ENCODE data around the gene PIGM.

PIGM gene

DNA sequence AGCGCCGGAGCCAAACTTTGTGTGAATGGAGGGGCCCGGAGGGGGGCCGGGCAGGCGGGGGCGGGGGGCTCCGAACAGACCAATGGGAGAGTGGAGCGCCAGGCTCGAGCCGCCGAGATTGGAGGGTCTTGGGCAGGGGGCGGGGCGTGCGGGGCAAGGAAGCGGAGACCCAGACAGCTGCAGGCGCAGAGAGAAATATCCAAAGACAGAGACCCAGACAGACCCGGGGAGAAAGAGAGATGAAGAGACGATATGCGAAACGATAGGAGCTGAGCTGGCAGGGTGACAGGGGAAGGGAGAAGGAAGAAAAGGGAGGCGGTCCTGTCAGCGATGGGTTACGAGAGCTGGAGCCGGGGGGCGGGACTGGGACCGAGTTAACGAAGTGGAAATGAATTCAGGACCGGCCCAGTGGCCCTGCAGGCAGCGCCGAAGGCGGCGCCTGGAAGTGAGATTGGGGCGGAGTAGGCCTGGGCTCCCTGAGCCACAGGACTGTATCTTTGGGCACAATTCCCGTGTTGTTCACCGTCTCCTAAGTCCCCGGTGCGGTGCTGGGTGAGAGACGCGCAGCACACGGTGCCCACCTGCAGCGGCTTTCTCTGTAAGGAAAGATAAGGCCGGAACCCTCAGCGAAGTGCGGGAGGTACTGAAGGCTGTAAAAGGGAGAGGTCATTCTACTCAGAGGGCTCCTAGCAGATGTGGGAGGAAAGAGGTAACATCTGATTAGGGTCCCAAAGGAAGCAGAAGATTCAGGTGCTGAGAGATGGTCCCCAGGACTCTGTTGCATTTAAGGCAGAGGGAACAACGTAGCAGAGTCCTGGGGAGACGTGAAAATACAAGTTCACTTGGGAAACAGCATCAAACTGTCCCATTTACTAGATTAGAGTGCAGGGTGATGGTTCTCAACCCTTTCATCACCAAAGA, 38.7 kb upstream of the PIGM start:
- TF ChIP-seq, protein P1, sequence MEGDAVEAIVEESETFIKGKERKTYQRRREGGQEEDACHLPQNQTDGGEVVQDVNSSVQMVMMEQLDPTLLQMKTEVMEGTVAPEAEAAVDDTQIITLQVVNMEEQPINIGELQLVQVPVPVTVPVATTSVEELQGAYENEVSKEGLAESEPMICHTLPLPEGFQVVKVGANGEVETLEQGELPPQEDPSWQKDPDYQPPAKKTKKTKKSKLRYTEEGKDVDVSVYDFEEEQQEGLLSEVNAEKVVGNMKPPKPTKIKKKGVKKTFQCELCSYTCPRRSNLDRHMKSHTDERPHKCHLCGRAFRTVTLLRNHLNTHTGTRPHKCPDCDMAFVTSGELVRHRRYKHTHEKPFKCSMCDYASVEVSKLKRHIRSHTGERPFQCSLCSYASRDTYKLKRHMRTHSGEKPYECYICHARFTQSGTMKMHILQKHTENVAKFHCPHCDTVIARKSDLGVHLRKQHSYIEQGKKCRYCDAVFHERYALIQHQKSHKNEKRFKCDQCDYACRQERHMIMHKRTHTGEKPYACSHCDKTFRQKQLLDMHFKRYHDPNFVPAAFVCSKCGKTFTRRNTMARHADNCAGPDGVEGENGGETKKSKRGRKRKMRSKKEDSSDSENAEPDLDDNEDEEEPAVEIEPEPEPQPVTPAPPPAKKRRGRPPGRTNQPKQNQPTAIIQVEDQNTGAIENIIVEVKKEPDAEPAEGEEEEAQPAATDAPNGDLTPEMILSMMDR (IDR thresholded peaks at IDR 0.05; ENCODE audit: borderline replicate concordance, extremely low read depth, low read length, poor library complexity, severe bottlenecking): no peak
- no peak for TF ChIP-seq EZH2 (IDR thresholded peaks at IDR 0.05; ENCODE audit: borderline replicate concordance, low read depth, low read length, severe bottlenecking)
- Histone ChIP-seq H2AFZ (ENCODE audit: low read depth, low read length) (peak overlapping the region; percentile 96), H3K27ac (ENCODE audit: low read length) (peak overlapping the region; percentile 38; the same call in 1 of the 2 replicates), H3K9ac (ENCODE audit: low read depth, low read length) (peak overlapping the region; percentile 54), H3K4me3 (ENCODE audit: low read depth in 1 of 2, low read length in 2 of 2) (peak overlapping the region; percentile 43 to 80; a peak in 3 of 4 replicates), H3K27me3 (ENCODE audit: insufficient read depth, low read length, poor library complexity) (peaks cover 10% of the 10 kb centered on the region), H3K36me3 (ENCODE audit: insufficient read depth, low read length) (no peaks in the 10 kb centered on the region), H3K9me3 (ENCODE audit: insufficient read depth, low read length, severe bottlenecking) (no peaks in the 10 kb centered on the region), H3K4me2 (ENCODE audit: insufficient read depth, low read length) (peak overlapping the region; percentile 91), H3K4me1 (ENCODE audit: insufficient read depth, low read length) (peaks cover 19% of the 10 kb centered on the region), H4K20me1 (ENCODE audit: insufficient read depth, low read length) (no peaks in the 10 kb centered on the region), H3K79me2 (ENCODE audit: insufficient read depth, low read length) (no peaks in the 10 kb centered on the region)
- peak; percentile 93 for DNase-seq
- ATAC-seq (ENCODE audit: insufficient read depth, low read depth): peak; percentile 98

DNA sequence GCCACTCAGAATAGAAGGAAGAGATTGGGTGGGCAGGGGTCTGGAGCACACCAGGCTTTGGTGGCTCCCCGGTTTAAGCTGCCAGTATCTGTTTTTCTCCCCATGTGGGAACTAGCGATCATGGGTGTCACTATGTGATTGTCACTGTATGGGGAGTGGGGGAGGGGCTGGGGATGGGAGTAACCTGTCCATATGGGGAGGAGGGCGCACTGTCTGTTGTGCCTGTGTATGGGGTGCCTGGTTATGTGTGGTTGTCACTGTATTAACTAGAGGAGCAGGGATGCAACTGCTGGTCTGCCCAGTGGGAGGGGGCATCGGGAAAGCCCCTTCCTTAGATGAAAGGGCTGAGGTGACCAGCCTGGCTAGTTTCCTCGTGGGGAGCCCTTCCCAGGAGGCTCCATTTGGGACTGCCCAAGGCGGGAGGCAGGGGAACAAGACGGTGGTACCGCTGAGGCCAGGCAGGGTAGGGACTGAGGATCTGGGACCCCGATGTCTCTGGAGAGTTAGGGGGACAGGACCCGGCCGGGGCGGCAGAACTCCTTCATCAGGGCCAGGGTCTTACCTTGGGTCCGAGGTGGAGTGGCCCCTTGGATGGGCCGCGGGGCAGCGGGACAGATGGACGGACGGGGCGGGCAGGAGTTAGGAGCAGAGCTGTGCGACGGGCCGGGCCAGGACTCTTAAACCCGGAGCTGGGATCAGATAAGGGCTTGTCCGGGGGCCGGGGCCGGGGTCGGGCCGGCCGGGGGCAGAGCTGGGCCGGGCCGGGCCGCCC, 37.9 kb upstream of the PIGM start, which contains the start of gene KCNJ10:
KCNJ10 (minus strand) TSS at position 701 of the 772 bp plus-strand sequence. CDS start 27,628 bp downstream, outside the sequence.
- H3K4me3 ChIP-seq (ENCODE audit: low read depth in 1 of 2, low read length in 2 of 2): peak within 1 kb of the TSS; percentile 43 to 80; a peak in 3 of 4 replicates
- ATAC-seq (ENCODE audit: insufficient read depth, low read depth) (0 out of 3 replicates have a peak, but pooled peaks have one; percentile 0), DNase-seq (no peak)
- peak within 1 kb of the TSS; percentile 54 for H3K9ac ChIP-seq (ENCODE audit: low read depth, low read length)
- H3K27ac ChIP-seq (ENCODE audit: low read length): peak within 1 kb of the TSS; percentile 38; the same call in 1 of the 2 replicates
- peak within 1 kb of the TSS; percentile 91 for H3K4me2 ChIP-seq (ENCODE audit: insufficient read depth, low read length)
- H3K27me3 ChIP-seq (ENCODE audit: insufficient read depth, low read length, poor library complexity): peaks cover 2% of the 10 kb centered on the region
- H2AFZ ChIP-seq (ENCODE audit: low read depth, low read length): peak within 1 kb of the TSS; percentile 96
- TF ChIP-seq, protein P1 (IDR thresholded peaks at IDR 0.05; ENCODE audit: borderline replicate concordance, extremely low read depth, low read length, poor library complexity, severe bottlenecking): no peak
- peak; percentile 29 for TF ChIP-seq EZH2 (IDR thresholded peaks at IDR 0.05; ENCODE audit: borderline replicate concordance, low read depth, low read length, severe bottlenecking)
- no peaks in the 10 kb centered on the region for H3K9me3 ChIP-seq (ENCODE audit: insufficient read depth, low read length, severe bottlenecking)
- H3K36me3 ChIP-seq (ENCODE audit: insufficient read depth, low read length): no peaks in the 10 kb centered on the region
- H3K79me2 ChIP-seq (ENCODE audit: insufficient read depth, low read length): no peaks in the 10 kb centered on the region
- H4K20me1 ChIP-seq (ENCODE audit: insufficient read depth, low read length): no peaks in the 10 kb centered on the region
- H3K4me1 ChIP-seq (ENCODE audit: insufficient read depth, low read length): peaks cover 19% of the 10 kb centered on the region

DNA sequence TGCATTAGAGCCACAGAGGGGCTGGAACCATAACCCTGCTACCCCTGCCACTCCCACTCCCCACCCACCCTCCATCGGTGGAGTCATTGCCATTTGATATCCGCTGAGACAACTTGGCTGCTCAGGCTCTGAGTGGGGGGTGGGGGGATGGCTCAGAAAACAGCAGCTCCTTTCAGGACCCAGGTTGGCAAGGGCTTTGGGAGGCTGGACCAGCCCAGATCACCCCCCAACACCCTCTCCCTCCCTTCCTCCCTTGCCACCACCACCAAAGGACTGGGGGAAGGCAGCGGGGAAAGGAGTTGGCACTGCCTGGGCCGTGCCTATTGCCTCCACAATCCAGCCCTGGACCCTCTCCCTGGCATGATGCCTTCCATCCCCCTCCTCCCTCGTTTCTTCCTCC, 36.4 kb upstream of the PIGM start:
- DNase-seq (no peak), ATAC-seq (ENCODE audit: insufficient read depth, low read depth) (no peak)
- H3K4me2 ChIP-seq (ENCODE audit: insufficient read depth, low read length): no peak overlapping the region
- H3K9me3 ChIP-seq (ENCODE audit: insufficient read depth, low read length, severe bottlenecking): no peaks in the 10 kb centered on the region
- no peaks in the 10 kb centered on the region for H3K27me3 ChIP-seq (ENCODE audit: insufficient read depth, low read length, poor library complexity)
- no peak overlapping the region for H3K4me3 ChIP-seq (ENCODE audit: low read depth in 1 of 2, low read length in 2 of 2)
- peaks cover 19% of the 10 kb centered on the region for H3K4me1 ChIP-seq (ENCODE audit: insufficient read depth, low read length)
- TF ChIP-seq, protein P1 (IDR thresholded peaks at IDR 0.05; ENCODE audit: borderline replicate concordance, extremely low read depth, low read length, poor library complexity, severe bottlenecking): no peak
- no peak for TF ChIP-seq EZH2 (IDR thresholded peaks at IDR 0.05; ENCODE audit: borderline replicate concordance, low read depth, low read length, severe bottlenecking)
- H3K36me3 ChIP-seq (ENCODE audit: insufficient read depth, low read length): no peaks in the 10 kb centered on the region
- H2AFZ ChIP-seq (ENCODE audit: low read depth, low read length): no peak overlapping the region
- H3K9ac ChIP-seq (ENCODE audit: low read depth, low read length): no peak overlapping the region
- no peaks in the 10 kb centered on the region for H4K20me1 ChIP-seq (ENCODE audit: insufficient read depth, low read length)
- H3K79me2 ChIP-seq (ENCODE audit: insufficient read depth, low read length): no peaks in the 10 kb centered on the region
- no peak overlapping the region for H3K27ac ChIP-seq (ENCODE audit: low read length)

Data from DND-41 (cell line).